Neural progenitor cell (in vitro differentiated cells): ENCODE measurements around the gene PAN2. TPM values are rescaled to one million over a fixed set of nuclear protein-coding genes. Genes with fewer than 3 reads are reported as not detected.
A peak's percentile ranks its signal among the peaks of the same experiment; 100 is the strongest.
"Not testable (repeated sequence)": the region's sequence is repeated elsewhere in the genome, so short reads cannot be mapped to it uniquely, and the experiment has no call there.

Experiments
- DNase-seq: peaks from one replicate; pipeline ENCODE4 v3.0.0-alpha.2; 2016; ENCODE audit warnings: low spot score
- H2AFZ ChIP-seq: fragments of 200-600 bp; sonication (generic); replicated peaks from 2 replicates; pipeline ENCODE4 v1.6.1; 2016; ENCODE audit warnings: antibody characterized with exemption
- H3F3A ChIP-seq: fragments of 200-600 bp; sonication (generic); 2 replicates; pipeline ENCODE4 v1.6.1; 2016; ENCODE audit warnings: antibody characterized with exemption, low read depth
- H3K27ac ChIP-seq: fragments of 200-600 bp; sonication (generic); 2 replicates; pipeline ENCODE4 v1.5.1; 2016; ENCODE audit warnings: mild to moderate bottlenecking
- H3K27me3 ChIP-seq: fragments of 200-600 bp; sonication (generic); 2 replicates; pipeline ENCODE4 v1.6.1; 2016; ENCODE audit warnings: mild to moderate bottlenecking, moderate library complexity
- H3K36me3 ChIP-seq: fragments of 200-600 bp; sonication (generic); 2 replicates; pipeline ENCODE4 v1.5.1; 2016
- H3K4me1 ChIP-seq: fragments of 200-600 bp; sonication (generic); 2 replicates; pipeline ENCODE4 v1.6.1; 2016; ENCODE audit warnings: mixed run types
- H3K4me2 ChIP-seq: fragments of 200-600 bp; sonication (generic); 2 replicates; pipeline ENCODE4 v1.6.1; 2016
- H3K4me3 ChIP-seq: fragments of 200-600 bp; sonication (generic); 2 replicates; pipeline ENCODE4 v1.5.1; 2016
- H3K79me2 ChIP-seq: fragments of 200-600 bp; sonication (generic); 2 replicates; pipeline ENCODE4 v1.6.1; 2016; ENCODE audit warnings: low read depth
- H3K9ac ChIP-seq: fragments of 200-600 bp; sonication (generic); 2 replicates; pipeline ENCODE4 v1.6.1; 2016
- H3K9me3 ChIP-seq: fragments of 200-600 bp; sonication (generic); 2 replicates; pipeline ENCODE4 v1.5.1; 2016; ENCODE audit warnings: low read depth
- H4K20me1 ChIP-seq: fragments of 200-600 bp; sonication (generic); 2 replicates; pipeline ENCODE4 v1.6.1; 2016; ENCODE audit warnings: low read depth
- H3K27ac Mint-ChIP-seq: 3 replicates; pipeline ENCODE4 v1.8.0; 2021; ENCODE audit warnings: mixed read lengths
- H3K27me3 Mint-ChIP-seq: 2 replicates; pipeline ENCODE4 v1.8.0; 2022; ENCODE audit warnings: low read depth, mild to moderate bottlenecking, inconsistent platforms, moderate library complexity, mixed read lengths; ENCODE audit not compliant: insufficient read depth
- H3K36me3 Mint-ChIP-seq: 3 replicates; pipeline ENCODE4 v1.8.0; 2021; ENCODE audit warnings: mixed read lengths
- H3K4me1 Mint-ChIP-seq: 3 replicates; pipeline ENCODE4 v1.8.0; 2021; ENCODE audit warnings: mixed read lengths
- H3K4me3 Mint-ChIP-seq: 3 replicates; pipeline ENCODE4 v1.8.0; 2021; ENCODE audit warnings: mild to moderate bottlenecking, moderate library complexity, mixed read lengths
- H3K9me3 Mint-ChIP-seq: 3 replicates; pipeline ENCODE4 v1.8.0; 2020; ENCODE audit warnings: mixed read lengths
- EZH2 ChIP-seq: fragments of 200-600 bp; sonication (generic); IDR thresholded peaks from 2 replicates; pipeline ENCODE4 v1.6.1; 2017; ENCODE audit warnings: antibody characterized with exemption, mild to moderate bottlenecking, moderate library complexity
- EZH2phosphoT487 ChIP-seq: fragments of 200-600 bp; sonication (generic); IDR thresholded peaks from 2 replicates; pipeline ENCODE4 v1.6.1; 2017; ENCODE audit warnings: antibody characterized with exemption
- total RNA-seq: library from RNA; depleted of rRNA; stranded (reverse); fragments of >200 nt; gene quantifications from 2 replicates; pipeline ENCODE4 v1.2.3, GENCODE V29; 2015; ENCODE audit warnings: low replicate concordance
- TF ChIP-seq, protein P1 (sequence below): fragments of 200-600 bp; sonication (generic); IDR thresholded peaks from 2 replicates; pipeline ENCODE4 v1.5.1; 2017; ENCODE audit warnings: antibody characterized with exemption, mild to moderate bottlenecking

PAN2 gene
- total RNA-seq, 1 donor from 2014 or later: 116 TPM

- TF ChIP-seq, protein P1, sequence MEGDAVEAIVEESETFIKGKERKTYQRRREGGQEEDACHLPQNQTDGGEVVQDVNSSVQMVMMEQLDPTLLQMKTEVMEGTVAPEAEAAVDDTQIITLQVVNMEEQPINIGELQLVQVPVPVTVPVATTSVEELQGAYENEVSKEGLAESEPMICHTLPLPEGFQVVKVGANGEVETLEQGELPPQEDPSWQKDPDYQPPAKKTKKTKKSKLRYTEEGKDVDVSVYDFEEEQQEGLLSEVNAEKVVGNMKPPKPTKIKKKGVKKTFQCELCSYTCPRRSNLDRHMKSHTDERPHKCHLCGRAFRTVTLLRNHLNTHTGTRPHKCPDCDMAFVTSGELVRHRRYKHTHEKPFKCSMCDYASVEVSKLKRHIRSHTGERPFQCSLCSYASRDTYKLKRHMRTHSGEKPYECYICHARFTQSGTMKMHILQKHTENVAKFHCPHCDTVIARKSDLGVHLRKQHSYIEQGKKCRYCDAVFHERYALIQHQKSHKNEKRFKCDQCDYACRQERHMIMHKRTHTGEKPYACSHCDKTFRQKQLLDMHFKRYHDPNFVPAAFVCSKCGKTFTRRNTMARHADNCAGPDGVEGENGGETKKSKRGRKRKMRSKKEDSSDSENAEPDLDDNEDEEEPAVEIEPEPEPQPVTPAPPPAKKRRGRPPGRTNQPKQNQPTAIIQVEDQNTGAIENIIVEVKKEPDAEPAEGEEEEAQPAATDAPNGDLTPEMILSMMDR: no peak
- TF ChIP-seq EZH2 (no peak), EZH2phosphoT487 (no peak)
- H3K4me1 ChIP-seq: no peaks in the 10 kb centered on the region
- H3K9me3 ChIP-seq: no peaks in the 10 kb centered on the region
- H3F3A ChIP-seq: peaks cover 4% of the 10 kb centered on the region
- H3K4me2 ChIP-seq: no peak overlapping the region
- Mint-ChIP-seq H3K36me3 (peaks cover 10% of the 10 kb centered on the region), H3K4me1 (peaks cover 2% of the 10 kb centered on the region), H3K4me3 (no peak overlapping the region), H3K27ac (no peak overlapping the region), H3K9me3 (no peaks in the 10 kb centered on the region), H3K27me3 (peaks cover 4% of the 10 kb centered on the region)
- H3K27ac ChIP-seq: no peak overlapping the region
- H4K20me1 ChIP-seq: peaks cover 10% of the 10 kb centered on the region
- no peak for DNase-seq
- no peaks in the 10 kb centered on the region for H3K36me3 ChIP-seq
- H3K4me3 ChIP-seq: no peak overlapping the region
- no peak overlapping the region for H2AFZ ChIP-seq
- no peaks in the 10 kb centered on the region for H3K27me3 ChIP-seq
- H3K9ac ChIP-seq: no peak overlapping the region
- peaks cover 62% of the 10 kb centered on the region for H3K79me2 ChIP-seq
Measured at GRCh38 chr12:56288705-56289387, 45.0 kb downstream of the PAN2 start.

DNA sequence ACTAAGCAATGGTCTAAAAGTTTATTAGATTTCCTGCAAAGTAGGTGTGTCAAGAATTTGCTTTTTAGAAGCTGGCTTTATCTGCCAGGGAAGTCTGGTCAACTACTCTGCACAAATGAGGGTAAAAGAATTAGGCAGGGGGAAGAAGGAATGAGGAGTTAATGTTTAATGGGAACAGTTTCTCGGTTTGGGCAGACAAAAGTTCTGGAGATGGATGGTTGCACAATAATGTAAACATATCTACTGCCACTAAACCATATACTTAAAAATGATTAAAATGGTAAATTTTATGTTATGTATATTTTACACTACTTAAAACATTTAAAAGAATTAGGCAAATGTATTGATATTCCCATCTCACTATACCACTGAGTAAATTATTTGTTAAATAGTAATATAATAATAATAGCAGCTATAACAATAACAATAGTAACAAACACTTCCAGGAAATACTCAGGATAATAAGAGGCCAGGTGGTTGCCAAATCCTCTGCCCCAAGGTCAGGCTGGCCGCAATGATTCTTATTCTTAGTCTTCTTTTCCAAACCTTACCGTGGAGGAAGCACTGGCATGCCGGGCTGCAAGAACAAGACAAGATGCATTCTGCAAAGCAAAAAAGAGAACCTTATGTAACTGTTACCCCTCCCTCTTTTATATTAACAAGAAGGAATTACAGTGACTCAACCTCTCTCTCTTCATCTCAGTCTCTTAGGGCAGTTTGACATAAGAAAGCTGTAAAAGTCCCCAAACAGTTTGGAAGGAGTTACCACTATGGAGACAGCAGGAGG is 47.6 kb downstream of the PAN2 start:
- no peaks in the 10 kb centered on the region for H3K27me3 ChIP-seq
- no peak overlapping the region for H2AFZ ChIP-seq
- no peaks in the 10 kb centered on the region for H3K9me3 ChIP-seq
- Mint-ChIP-seq H3K27me3 (peaks cover 4% of the 10 kb centered on the region), H3K4me1 (no peaks in the 10 kb centered on the region), H3K36me3 (peaks cover 22% of the 10 kb centered on the region), H3K27ac (no peak overlapping the region), H3K4me3 (no peak overlapping the region), H3K9me3 (no peaks in the 10 kb centered on the region)
- peaks cover 5% of the 10 kb centered on the region for H3K36me3 ChIP-seq
- peaks cover 36% of the 10 kb centered on the region for H3K79me2 ChIP-seq
- DNase-seq: no peak
- no peak overlapping the region for H3K27ac ChIP-seq
- H3K4me1 ChIP-seq: no peaks in the 10 kb centered on the region
- H4K20me1 ChIP-seq: peaks cover 3% of the 10 kb centered on the region
- peaks cover 4% of the 10 kb centered on the region for H3F3A ChIP-seq
- H3K4me3 ChIP-seq: no peak overlapping the region
- H3K4me2 ChIP-seq: no peak overlapping the region
- H3K9ac ChIP-seq: peak overlapping the region; percentile 42
- TF ChIP-seq, protein P1: no peak
- TF ChIP-seq EZH2 (no peak), EZH2phosphoT487 (no peak)

DNA sequence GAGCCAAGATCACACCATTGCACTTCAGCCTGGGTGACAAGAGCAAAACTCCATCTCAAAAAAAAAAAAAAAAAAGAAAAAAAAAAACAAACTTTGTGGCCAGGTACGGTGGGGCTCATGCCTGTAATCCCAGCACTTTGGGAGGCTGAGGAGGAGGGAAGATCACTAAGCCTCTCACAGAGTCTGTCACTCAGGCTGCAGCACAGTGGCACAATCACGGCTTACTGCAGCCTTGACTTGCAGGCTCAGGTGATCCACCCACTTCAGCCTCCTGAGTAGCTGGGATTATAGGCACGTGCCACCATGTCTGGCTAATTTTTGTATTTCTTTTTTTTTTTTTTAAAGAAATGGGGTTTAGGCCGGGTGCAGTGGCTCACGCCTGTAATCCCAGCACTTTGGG is 49.5 kb downstream of the PAN2 start:
- peaks cover 25% of the 10 kb centered on the region for H3K36me3 Mint-ChIP-seq
- not testable (repeated sequence) for H3F3A ChIP-seq, H3K4me1 Mint-ChIP-seq, H3K9me3 Mint-ChIP-seq, DNase-seq, H3K27me3 Mint-ChIP-seq, H3K4me2 ChIP-seq, H3K27ac ChIP-seq, H3K4me1 ChIP-seq, H3K27me3 ChIP-seq, H3K36me3 ChIP-seq, H3K4me3 ChIP-seq, H3K4me3 Mint-ChIP-seq, H3K27ac Mint-ChIP-seq, H4K20me1 ChIP-seq, H2AFZ ChIP-seq, H3K9ac ChIP-seq, H3K9me3 ChIP-seq
- H3K79me2 ChIP-seq: peaks cover 17% of the 10 kb centered on the region

DNA sequence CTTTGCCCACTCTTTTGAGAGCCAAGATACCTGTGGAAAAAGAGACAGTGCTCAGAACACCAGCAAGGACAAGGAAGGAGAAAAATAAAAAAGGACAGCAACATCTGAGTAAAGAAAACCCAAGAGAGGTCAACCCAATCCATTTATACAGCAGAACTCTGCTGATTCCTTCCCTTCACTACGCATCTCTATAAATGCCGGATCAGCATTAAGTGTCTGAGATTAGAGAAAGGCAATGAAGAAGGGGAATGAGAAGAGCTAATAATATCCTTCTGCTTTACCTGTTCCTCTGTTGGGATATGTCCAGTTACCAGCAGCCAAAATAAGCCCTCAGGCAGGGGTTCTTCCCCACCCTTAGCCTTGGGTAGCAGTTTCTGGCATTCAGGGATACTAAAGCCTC is 51.2 kb downstream of the PAN2 start:
- peaks cover 30% of the 10 kb centered on the region for H3K36me3 Mint-ChIP-seq

More for the DNA sequence above, 51.2 kb downstream of the PAN2 start:
- no peak for DNase-seq
- peaks cover 4% of the 10 kb centered on the region for H3F3A ChIP-seq
- H3K4me1 Mint-ChIP-seq: no peaks in the 10 kb centered on the region
- H3K27me3 ChIP-seq: no peaks in the 10 kb centered on the region
- H3K9ac ChIP-seq: no peak overlapping the region
- no peak overlapping the region for H3K4me3 Mint-ChIP-seq
- peaks cover 2% of the 10 kb centered on the region for H3K27me3 Mint-ChIP-seq
- H3K9me3 ChIP-seq: no peaks in the 10 kb centered on the region
- no peak overlapping the region for H2AFZ ChIP-seq
- no peaks in the 10 kb centered on the region for H3K9me3 Mint-ChIP-seq
- no peak overlapping the region for H3K27ac Mint-ChIP-seq
- H3K27ac ChIP-seq: no peak overlapping the region
- H4K20me1 ChIP-seq: peaks cover under 1% of the 10 kb centered on the region
- no peak overlapping the region for H3K4me3 ChIP-seq
- peaks cover 1% of the 10 kb centered on the region for H3K79me2 ChIP-seq
- H3K4me2 ChIP-seq: no peak overlapping the region
- no peak for TF ChIP-seq EZH2phosphoT487
- TF ChIP-seq, protein P1: no peak
- no peak for TF ChIP-seq EZH2
- no peaks in the 10 kb centered on the region for H3K4me1 ChIP-seq
- peaks cover 5% of the 10 kb centered on the region for H3K36me3 ChIP-seq
